Measurements from ENCODE around the gene TTC39C. TPM values are rescaled to one million over a fixed set of nuclear protein-coding genes. Genes with fewer than 3 reads are reported as not detected.
A peak's percentile ranks its signal among the peaks of the same experiment; 100 is the strongest.
"Not testable (repeated sequence)": the region's sequence is repeated elsewhere in the genome, so short reads cannot be mapped to it uniquely, and the experiment has no call there.

The TTC39C gene
- total RNA-seq, 1 donor from 2014 or later, result 54.2 TPM

DNA sequence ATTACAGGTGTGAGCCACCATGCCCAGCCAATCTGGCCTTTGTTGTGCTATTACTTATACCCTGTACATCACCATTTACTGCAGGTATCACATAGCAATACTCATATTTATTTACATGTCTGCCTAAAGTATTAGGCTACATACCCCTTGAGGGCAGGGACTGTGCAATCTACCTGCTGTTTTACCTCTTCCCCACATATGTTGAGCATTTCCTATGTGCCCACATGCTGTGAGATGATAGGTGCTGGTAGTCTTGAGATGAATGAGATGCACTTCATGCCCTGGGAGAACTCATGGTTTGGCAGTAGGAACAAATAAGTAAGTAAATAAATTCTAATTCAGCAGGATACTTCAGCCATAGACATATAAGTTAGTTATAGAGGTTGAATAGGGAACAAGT lies 59.2 kb downstream of the TTC39C start:
- DNase-seq (ENCODE audit: low spot score in 2 of 2), result no peak
- FAIRE-seq, result no peak

- DNase-seq (ENCODE audit: low spot score in 2 of 2); FAIRE-seq: not testable (repeated sequence)
These were observed 60.2 kb downstream of the TTC39C start for GRCh38 chr18:24074757-24075156.

DNA sequence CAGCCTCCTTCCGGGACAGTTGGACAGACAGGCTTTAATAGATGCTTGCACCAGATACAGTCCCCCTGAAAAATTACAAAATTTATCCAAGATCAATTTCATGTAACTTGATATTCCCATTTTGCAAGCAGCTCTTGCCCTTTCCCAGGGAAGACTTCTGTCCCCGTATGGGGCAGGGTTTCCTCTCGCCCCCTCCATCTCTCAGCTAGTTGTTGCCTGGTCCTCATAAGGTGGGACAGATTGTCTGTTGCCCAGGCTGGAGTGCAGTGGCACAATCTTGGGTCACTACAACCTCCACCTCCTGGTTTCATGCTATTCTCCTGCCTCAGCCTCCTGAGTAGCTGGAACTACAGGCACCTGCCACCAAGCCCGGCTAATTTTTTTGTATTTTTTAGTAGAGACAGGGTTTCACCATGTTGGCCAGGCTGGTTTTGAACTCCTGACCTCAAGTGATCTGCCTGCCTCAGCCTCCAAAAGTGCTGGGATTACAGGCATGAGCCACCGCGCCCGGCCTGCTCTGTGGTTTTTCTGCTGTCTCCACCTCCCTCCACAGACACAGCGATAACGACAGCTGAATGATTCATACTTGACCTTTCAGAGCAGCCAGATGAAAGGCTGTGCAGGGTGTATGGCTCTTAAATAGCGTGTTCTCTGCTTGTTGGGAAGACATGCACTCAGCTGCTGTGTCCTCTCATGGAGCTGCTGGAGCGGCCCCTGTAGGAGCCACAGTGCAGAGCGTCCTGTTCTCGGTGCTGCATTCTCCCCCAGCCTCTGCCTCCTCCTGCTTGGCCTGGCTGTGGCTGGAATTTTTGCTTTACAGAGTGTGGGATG lies 61.4 kb downstream of the TTC39C start:
- FAIRE-seq (no peak), DNase-seq (ENCODE audit: low spot score in 2 of 2) (no peak)

GRCh38 chr18:24076950-24077349 lies 62.4 kb downstream of the TTC39C start:
- DNase-seq (ENCODE audit: low spot score in 2 of 2), result no peak
- FAIRE-seq, result no peak

DNA sequence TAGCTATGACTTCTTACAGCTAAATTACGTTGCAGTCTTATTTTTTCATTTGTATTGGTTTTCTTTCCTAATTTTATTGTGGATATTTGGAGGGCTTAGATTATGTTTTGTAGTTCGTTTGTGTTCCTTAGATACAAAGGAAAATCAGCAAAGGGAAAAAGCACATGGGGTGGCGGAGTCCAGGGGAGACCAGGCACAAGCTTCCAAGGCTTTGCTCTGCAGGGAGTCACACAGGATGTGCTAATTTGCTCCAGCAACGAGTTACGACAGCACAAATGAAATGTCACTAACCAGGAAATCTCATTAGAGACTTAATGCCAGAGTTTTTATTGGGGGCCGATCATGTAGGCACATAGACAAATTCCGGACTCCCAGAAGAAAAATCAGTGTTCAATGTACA lies 63.8 kb downstream of the TTC39C start:
- no peak for DNase-seq (ENCODE audit: low spot score in 2 of 2)
- FAIRE-seq, result no peak

- no peak for FAIRE-seq
- no peak for DNase-seq (ENCODE audit: low spot score in 2 of 2)
These were observed 66.3 kb downstream of the TTC39C start for GRCh38 chr18:24080861-24081260.

DNA sequence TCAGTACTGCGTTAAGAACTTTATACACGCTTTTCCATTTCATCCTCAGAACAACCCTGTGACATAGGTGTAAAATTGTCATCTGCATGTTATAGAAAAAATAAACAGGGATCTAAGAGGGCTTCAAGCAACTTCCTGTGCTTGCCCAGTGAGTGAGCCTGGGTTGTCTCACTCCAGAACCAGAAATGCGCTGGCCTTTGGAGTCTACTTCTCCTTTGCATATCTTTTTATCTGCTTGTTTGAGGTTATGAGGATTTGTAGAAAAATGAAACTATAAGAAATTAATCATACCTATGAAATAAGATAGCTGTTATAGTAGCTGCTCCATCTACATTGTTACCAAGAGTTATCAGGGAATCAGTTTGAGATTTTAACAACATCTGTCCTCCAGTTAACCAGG lies 69.0 kb downstream of the TTC39C start:
- no peak for DNase-seq (ENCODE audit: low spot score in 2 of 2)
- FAIRE-seq, result no peak

DNA sequence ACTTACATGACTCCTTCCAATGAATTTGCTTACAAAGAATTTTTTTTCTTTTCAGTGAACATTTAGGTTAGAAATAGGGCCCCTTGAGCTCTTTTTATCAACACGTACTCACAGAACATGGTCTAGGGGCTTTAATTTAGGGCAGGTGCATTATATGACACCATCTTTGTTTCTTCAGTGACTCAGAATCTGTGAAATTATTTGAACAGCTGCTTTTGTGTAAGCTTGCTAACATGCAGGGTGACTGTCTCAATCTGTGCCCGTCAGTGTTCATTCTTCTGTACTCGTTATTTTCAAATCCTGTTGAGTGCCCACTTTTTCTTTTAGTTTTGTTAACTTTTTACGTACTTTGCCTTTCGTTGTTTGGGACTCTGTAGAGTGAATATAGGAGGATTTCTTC lies 71.5 kb downstream of the TTC39C start:
- FAIRE-seq (no peak), DNase-seq (ENCODE audit: low spot score in 2 of 2) (no peak)

DNA sequence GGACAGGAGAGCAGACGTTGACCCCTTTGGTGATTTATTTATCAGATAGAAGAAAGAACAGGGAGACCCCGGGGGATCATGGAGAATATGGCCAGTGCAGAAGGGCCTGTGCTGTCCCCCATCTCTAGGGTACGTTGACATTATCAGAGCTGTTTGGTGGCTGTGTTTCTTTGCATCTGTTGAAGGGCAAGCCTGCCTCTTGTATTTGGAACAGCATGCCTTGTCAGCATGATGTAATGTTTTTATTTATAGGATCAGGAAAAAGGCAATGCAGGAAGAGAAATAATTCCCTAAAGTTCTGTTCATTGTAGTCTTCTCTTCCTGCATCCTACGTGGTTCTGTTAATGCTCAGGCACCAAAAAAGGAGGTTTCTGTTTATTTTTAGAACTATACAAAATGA lies 74.5 kb downstream of the TTC39C start:
- DNase-seq (ENCODE audit: low spot score in 2 of 2) (no peak), FAIRE-seq (no peak)

DNA sequence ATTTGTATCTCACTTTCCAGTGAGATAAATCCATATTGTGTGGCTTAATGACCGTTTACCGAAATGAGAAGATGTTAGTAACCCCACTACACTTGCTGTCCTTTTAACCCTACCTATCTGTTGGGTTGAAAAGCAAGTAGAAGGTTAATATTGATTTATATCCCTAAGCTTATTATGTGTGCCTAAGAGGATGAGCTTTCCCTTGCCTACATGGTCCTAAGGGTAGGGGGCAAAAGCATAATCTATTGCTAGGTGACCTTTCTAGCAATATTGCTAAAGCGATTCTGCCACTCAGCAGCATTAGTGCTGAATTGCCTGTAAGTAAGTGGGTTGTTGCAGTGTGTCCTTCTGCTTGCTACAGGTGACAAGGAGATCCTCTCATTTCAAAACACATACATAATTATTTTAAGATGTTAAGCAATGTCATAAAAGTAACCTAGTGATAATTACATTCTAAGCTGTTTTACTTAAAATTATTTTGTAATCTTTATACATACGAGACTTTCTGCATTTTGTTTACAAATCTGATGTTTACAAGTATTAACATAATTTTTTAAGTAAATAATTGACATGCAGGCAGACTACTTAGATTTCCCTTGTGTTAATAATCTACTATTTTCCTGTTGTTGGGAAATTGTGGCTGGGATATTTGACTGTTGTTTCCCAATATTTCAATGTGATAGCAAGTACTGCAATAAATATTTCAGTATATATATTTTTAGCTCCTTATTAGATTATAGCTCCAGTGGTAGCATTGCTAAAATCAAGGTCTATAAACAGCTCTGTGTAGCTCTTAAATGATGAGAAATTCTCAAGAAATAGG lies 75.2 kb downstream of the TTC39C start:
- DNase-seq (ENCODE audit: low spot score in 2 of 2) (no peak), FAIRE-seq (peak; percentile 3)

GRCh38 chr18:24090876-24091275 lies 76.3 kb downstream of the TTC39C start:
- DNase-seq (ENCODE audit: low spot score in 2 of 2), result no peak
- FAIRE-seq, result no peak

DNA sequence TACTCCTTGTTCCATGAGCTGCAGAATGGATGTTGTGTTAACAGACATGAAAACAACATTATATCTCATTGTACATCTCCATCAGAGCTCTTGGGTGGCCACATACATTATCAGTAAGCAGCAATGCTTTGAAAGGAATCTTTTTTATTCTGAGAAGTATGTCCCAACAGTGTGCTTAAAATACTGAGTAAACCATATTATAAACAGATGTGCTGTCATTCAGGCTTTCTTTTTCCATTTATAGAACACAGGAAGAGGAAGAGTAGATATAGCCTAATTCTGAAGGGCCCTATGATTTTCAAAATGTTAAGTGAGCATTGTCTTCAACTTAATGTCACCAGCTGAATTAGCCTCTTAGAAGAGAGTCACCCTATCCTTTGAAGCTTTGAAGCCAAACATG lies 80.0 kb downstream of the TTC39C start:
- no peak for FAIRE-seq

GRCh38 chr18:24095976-24096375 lies 81.4 kb downstream of the TTC39C start:
- FAIRE-seq, result no peak
- no peak for DNase-seq (ENCODE audit: low spot score in 2 of 2)

More for the DNA sequence above, 80.0 kb downstream of the TTC39C start:
- DNase-seq (ENCODE audit: low spot score in 2 of 2), result no peak

- no peak for FAIRE-seq
These were observed 88.9 kb downstream of the TTC39C start for GRCh38 chr18:24103320-24104021.

DNA sequence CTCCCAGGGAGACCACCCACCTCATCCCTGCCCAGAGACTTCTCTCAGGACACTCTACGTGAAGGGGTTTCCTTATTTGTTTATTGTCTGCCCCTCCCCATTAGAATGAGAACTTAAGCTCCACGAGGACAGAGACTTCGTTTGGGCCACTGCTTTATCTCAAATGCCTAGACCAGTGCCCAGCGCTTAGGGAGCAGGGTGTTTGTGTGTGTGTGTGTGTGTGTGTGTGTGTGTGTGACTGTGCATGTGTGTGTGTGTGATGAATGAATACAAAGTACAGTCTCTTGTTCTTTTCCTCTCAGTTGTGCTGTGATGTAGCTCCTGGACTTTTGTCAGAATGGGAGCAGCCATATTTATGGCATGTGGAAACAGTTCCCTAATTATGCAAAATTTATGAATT lies 89.9 kb downstream of the TTC39C start:
- DNase-seq (ENCODE audit: low spot score in 2 of 2) (no peak), FAIRE-seq (no peak)

More at GRCh38 chr18:24103320-24104021, 88.9 kb downstream of the TTC39C start:
- DNase-seq (ENCODE audit: low spot score in 2 of 2), result no peak

DNA sequence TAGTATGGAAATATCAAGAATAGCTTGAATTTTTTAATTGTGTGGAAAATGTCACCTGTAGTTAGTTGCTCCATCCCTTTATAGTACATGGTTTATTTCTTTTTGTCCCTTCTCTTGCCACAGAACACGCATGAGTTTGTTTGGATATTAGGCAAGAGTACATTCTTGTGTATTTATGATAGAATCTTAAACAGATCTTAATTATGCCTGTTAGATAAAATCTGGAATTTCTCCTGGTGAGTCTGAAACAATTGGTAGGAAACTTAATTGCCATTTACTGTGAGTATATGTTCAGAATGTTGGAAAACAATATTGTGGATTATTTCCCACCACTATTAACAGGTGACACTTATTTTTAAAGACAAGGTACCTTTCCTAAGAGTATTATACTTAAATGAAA lies 94.1 kb downstream of the TTC39C start:
- FAIRE-seq, result no peak
- DNase-seq (ENCODE audit: low spot score in 2 of 2), result no peak

DNA sequence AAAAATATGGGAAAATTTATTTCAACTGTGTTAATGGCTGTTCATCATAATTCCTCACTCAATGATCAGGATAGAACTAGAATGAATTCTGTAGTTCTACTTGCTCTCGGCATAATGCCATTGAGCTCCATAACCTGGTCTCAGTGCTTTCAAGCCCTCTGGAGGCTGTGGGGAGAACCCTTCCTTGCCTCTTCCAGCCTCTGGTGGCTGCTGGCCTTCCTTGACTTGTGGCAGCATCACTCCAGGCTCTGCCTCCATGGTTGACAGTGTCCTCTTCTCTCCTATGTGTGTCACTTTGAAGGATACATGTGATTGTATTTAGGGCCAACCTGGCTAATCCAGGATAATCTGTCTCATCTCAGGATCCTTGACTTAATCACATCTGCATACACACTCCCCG lies 97.4 kb downstream of the TTC39C start:
- DNase-seq (ENCODE audit: low spot score in 2 of 2) (no peak), FAIRE-seq (no peak)

DNA sequence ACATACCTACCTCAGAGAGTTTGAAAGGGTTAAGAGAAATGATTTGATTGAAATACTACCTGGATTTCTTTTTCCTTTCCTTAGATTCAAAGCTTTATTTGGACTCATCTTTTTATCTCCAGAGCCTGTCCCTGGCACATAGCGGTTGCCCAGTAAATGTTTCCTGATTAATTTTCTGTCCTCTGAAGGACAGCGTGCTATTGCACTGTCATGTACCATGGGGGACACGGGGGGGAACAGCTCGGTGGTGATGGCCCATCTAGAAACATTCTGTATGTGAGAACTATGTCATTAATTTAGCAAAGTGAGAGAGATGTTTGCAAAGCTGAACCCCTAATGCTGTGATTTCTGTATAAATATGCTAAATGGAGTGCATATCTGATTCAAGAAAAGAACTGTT lies 97.9 kb downstream of the TTC39C start:
- no peak for DNase-seq (ENCODE audit: low spot score in 2 of 2)
- no peak for FAIRE-seq

DNA sequence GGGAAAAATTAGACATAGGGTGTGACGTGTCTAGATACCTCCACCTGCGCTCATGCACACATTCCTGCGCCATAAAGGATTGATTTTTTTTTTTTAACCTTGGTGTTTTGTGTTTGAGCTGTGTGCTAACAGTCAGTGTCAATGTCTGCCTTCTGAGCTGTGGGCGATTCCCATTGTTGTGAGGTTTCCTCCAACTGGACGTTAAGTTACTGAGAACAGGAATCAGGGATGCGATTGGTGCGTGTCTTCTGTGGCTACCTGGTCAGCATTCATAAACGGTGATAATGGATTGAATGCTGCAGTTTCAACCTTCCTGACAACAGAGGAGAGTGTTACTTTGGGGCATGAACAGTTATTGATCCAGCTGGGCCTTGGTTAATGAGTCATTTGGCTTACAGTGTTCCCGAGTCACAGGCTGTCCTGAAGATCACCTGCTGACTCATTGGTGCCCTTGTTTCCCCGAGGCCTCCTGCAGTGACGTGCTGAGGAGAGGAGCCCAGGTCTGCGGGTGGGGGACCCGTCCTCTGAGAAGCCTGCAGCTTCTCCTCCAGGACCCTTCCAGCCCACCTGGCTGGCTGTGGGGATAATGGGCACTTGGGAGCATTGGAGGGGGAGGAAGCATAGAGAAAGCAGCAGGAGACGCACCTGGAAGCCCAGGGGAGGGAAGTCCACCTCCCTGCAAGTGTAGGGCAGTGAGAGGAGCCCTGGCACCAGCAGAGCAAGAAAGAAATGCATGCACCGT lies 98.5 kb downstream of the TTC39C start:
- DNase-seq (ENCODE audit: low spot score in 2 of 2), result no peak
- FAIRE-seq, result no peak

- no peak for FAIRE-seq
These were observed 100.5 kb downstream of the TTC39C start for GRCh38 chr18:24114924-24115549.

More at GRCh38 chr18:24114924-24115549, 100.5 kb downstream of the TTC39C start:
- DNase-seq (ENCODE audit: low spot score in 2 of 2), result no peak

Measured in frontal cortex (tissue), 4 donors.